Fibroblast of skin of right quadriceps (primary cell): Measurements from ENCODE around the gene AKT1.
A peak's percentile ranks its signal among the peaks of the same experiment; 100 is the strongest.
"Not testable (repeated sequence)": the region's sequence is repeated elsewhere in the genome, so short reads cannot be mapped to it uniquely, and the experiment has no call there.

Source experiments
- DNase-seq: peaks from one replicate; pipeline ENCODE4 v3.0.0-alpha.2; 2013

The AKT1 gene

GRCh38 chr14:104794993-104795780 lies at the start of gene AKT1:
TSS of gene AKT1 (minus strand) at chr14:104795748. CDS start at chr14:104792643, 3,105 bp downstream.
- DNase-seq, result no peak

DNA sequence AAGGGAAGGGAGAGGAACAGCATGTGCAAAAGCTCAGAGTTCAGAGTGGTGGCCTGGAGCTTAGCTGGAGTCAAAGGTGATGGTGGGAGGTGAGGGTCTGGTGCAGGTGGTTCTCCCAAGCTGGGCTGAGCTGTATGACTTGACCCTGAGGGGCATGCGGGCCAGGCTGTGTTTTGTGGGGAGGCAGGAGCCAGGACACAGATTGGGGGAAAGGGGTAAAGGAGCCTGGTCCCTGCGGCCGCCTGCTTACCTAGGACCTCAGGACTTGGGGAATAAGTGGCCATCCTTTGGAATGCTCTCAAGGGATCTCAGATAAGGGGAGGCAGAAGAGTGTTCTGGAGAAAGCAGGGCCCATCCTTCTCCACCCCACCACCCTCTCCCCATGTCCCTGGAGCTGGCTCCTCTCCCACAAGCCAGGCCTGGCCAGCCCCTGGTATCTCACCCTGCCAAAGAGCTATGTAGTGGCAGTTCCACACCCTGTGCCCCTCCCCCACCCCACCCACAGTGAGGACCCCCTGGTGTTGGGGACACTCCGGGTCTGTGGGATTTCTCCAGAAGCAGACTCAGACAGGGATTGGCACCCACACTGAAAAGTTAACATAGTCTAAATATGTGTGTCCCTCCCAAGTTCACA lies 49.6 kb upstream of the AKT1 start:
- DNase-seq, result no peak

GRCh38 chr14:104844306-104845032 lies 48.9 kb upstream of the AKT1 start:
- no peak for DNase-seq

- DNase-seq, result no peak
Observed at GRCh38 chr14:104843442-104844305, 48.1 kb upstream of the AKT1 start.

GRCh38 chr14:104843006-104843405 lies 47.5 kb upstream of the AKT1 start:
- DNase-seq, result no peak

GRCh38 chr14:104841730-104842129 lies 46.2 kb upstream of the AKT1 start:
- no peak for DNase-seq

GRCh38 chr14:104836171-104836935 lies 40.8 kb upstream of the AKT1 start:
- DNase-seq, result not testable (repeated sequence)

DNA sequence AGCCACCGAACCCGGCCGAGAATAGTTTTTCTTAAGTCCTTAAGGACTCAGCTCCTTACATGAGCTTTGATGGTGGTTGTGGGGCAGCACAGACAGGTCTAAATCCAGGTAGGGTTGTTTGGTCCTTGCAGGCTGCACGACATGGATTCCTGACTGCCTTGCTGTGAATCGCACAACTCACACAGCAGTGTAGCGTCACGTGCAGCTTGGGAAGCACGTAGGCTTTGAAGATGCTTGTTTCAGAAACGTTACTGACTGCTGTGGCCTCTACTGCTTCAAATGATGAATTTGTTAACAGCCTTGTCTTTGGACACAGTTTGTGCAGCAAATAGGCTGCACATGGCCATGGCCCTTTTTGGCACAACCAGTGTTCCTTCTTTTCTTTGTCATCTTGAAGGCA lies 35.2 kb upstream of the AKT1 start:
- DNase-seq, result no peak

GRCh38 chr14:104827177-104828055 lies 31.9 kb upstream of the AKT1 start:
- DNase-seq, result no peak

GRCh38 chr14:104826861-104827176 lies 31.3 kb upstream of the AKT1 start:
- DNase-seq, result no peak

DNA sequence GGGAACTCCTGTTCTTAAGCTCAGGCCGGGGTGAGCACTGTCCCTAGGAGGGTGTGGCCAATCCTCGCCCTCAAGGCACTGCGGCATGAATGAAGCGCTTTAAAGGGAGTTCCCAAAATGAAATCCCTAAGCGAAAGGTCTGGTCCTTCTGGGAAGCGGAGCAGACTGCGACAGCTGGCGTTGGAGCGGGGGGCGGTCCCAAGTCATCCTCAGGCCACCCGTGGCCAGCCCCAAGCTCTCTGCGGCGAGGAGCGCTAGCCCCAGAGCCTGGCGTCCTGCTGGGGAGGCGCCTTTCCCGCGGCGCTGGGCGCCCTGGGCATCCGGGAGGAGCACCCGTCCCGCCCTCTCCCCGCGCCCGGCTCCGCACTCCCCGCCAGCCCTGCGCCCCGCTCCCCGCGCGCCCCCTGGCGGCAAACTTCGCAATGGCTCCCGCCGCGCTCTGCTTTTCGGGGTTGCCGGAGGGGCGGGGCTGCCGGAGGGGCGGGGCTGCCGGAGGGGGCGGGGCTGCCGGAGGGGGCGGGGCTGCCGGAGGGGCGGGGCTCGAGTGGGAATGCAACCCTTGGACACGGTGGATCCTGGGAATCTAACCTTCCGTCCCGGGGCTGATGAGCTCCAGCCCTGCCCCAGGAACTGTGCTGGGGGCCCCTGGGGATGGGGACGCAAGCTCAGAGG lies 30.8 kb upstream of the AKT1 start:
- peak; percentile 78 for DNase-seq

GRCh38 chr14:104824353-104824997 lies 28.9 kb upstream of the AKT1 start:
- DNase-seq, result no peak

DNA sequence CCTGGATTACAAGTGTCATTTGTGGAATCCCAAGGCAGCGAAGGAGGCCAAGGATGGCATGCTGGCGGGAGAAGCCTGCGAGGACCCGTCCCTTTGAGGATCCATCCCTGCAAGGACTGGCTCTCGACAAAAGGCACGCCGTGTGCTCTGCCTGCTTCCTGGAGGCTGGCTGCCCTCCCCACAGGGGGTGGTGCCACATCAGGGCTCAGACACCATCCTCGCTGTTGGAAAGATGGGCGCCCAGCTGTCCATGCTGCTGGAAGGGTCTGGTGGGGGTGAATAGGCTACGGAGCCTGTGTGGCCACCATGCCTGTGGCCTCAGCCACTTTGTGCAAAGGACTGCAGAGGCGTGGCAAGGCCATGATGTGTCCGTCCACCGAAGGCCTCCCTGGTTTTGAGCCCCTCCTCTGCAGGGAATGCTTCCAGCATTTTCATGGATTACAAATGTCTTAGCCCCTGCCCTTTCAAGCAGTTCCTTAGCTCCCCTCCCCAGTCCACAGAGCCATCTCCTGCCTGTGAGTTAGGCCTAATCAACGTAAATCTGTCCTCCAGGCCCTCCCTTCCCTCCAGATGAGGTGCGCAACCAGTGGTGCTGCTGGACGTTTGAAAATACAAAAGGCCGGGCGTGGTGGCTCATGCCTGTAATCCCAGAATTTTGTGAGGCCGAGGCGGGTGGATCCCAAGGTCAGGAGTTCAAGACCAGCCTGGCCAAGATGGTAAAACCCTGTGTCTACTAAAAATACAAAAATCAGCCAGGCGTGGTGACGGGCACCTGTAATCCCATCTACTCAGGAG lies 27.5 kb upstream of the AKT1 start:
- no peak for DNase-seq

DNA sequence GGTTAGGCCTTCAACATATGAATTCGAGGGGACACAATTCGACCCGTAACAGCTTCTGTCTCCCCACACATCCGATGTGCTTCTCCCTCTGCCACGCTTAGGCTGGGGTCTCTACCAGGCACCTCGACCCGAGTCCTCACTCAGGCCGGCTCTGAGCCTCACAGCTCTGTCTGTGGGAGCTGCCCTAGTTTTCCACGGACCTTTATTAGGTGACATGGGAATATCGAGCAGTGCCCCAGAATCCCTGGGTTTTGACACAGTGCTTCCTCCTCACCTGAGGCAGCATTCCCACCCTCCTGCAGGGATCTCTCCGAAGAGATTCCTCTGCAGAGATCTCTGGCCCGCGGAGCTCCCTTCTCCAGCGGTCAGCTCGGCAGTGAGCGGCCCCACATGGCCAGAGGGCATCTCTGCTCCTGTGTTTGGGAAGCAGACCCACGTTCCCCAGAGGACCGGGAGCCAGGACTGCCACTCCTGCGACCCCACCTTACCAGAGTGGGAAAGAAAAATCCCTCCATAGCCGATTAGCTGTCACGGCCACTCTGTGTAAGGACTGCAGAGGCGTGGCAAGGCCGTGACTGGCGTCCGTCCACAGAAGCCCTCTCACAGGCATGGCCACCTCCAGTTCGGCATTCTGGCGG lies 26.5 kb upstream of the AKT1 start:
- DNase-seq, result no peak

GRCh38 chr14:104821229-104821945 lies 25.8 kb upstream of the AKT1 start:
- DNase-seq, result no peak

DNA sequence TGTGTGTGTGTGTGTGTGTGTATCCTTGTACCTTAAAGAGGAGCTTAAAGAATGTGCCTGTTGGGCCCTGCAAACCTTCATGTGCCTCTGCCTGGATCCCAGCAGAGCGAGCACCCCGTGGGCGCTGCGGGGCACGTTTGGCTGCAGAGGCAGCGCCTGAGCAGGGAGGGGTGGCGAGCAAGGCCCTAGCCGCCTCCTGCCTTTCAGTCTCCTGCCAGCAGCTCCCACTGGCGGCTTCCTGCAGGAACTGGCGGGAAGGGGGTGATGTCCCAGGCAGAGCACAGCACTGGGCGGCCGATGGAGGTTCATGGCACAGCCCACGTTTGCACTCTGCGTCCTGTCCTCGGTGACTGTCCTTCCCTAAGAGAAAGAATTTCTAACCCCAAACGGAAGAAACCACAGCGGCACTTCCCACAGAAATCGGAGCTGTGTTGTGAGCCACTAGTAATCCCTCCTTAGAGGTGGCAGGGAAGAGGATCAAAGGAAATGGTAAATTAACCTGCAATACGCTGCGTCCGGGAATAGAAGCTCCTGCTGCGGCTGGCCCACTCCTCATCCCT lies 25.2 kb upstream of the AKT1 start:
- peak; percentile 72 for DNase-seq

- DNase-seq, result no peak
Observed at GRCh38 chr14:104819361-104819781, 23.8 kb upstream of the AKT1 start.
